DMS 273 (cell line): ENCODE measurements around the gene MECP2.
A peak's percentile ranks its signal among the peaks of the same experiment; 100 is the strongest.

ENCODE experiments used
- DNase-seq: peaks from one replicate; lab custom pipeline; 2025; ENCODE audit not compliant: unreplicated experiment; lab: John Stamatoyannopoulos, UW

Gene MECP2

DNA sequence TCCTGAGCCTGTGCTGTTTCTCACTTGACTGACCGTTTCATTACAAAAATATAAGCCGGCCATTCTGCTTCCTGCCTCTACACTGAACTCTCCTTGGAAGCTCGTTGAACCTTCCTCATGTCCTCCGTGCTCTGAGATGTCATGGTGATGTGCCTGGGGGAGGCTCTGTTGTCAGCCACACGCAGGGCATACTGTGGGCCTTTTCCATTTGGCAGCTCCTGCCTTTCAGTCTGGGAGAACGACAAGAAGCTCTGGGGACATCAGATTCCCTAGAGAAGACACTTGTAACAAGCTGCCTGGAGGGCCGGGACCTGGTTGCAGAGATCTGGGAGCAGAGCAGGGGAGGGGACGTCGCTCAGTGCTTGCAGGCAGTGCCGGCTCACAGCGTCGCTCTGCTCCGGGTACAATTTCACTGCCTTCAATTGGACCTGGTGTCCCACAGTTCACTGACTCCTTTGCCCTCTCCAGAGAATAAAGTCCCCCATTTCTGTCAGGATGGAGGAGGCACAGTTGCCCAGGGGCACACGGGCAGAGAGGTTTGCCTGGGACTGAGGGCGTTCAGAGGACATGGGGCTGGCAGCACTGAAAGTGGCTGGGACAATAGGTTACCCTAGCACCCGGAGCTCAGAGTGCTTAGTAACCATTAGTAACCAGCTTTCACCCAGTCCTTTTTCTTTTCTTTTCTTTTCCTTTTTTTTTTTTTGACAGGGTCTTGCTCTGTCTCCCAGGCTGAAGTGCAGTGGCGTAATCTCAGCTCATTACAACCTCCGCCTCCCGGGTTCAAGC is 19.1 kb upstream of the MECP2 start:
- DNase-seq: no peak

DNA sequence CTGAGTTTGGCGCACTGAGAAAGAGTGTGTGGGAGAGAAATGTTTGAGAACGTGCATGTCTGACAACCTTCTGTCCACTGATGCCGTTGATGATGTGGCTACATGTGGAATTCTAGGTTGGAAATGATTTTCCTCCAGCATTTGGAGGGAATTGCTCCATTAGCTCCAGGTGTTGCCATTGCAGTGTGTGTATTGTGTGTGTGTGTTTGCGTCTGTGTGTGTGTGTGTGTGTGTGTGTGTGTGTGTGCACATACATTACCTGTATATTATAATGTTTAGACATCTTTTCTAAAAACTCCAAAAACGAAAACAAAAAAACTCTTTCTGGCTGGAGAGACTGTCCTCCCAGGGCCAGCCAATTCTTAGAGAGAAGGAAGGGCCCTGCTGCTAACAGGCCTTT is 18.2 kb upstream of the MECP2 start:
- DNase-seq: no peak

DNA sequence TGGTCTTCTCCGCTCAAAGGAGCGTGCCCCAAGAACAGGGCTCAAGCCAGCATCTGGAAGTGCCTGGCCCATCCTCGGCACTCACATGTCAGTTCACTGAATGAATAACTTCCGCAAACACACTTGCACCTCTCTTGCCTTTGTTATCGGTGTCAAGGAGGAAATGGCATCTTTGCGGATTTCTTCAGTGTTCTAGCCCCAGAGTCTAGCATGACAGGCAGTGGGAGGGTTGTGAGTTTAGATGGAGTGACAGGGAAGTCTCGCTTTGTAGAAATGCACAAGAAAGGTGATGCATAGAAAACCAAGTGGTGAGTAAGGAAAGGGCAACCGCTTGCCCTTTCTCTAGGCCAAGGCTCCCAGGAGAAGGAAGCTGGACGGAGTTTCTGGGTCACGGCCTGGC is 17.6 kb upstream of the MECP2 start:
- DNase-seq: no peak

DNA sequence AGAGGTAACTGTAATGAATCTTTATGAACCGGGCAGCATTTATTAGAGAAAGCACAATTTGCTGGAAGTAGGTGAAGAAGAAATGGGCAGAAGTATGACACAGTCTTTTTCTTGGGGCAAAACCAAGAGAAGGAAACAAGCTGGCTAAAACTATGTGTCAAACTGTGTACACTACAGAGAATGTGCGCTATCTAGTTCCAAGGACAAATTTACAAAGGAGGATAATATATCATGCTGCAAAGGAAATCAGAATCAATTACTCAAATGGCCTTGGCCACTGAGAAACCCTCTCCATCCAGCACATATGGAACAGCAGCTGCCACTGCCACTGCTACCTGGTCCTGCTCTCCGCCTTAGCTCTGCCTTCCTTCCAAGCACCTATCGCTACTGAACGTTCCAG is 17.1 kb upstream of the MECP2 start:
- no peak for DNase-seq

DNA sequence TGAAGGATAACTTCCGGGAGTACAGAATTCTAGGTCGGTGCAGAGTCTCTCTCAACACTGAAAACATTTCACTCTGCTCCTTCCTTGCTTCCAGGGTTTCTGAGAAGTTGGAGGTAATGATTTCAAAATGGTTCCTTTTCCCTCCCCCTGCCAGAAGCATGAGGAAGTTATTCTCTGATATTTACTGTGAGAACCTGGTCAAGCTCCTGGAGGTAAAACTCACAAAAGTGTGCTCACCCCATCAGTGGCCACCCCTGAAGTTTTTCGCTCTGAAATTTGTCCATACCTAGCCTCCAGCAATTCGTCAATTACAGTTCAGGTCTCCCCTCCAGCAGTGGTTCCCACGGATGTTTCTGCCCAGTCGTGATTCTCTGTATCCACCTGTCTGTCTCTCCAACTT is 16.2 kb upstream of the MECP2 start:
- DNase-seq: no peak

DNA sequence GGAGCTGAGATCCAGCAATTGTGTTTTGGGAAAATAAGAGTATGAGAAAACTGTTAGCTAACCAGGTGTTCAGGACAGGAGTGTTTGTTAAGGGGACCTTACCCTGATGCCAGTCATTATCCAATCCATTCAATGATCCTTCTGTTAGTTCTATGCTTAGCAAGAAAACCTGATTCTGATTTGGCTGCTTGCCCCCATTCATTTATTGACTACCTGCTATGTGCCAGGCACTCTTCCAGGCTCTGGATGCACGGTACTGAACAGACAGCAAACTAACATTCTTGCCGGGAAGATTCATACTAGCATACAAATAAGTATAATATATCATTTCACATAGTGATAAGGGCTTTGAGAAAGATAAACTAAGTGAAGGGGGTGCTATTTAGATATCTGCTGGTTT is 1.0 kb upstream of the MECP2 start:
- no peak for DNase-seq

DNA sequence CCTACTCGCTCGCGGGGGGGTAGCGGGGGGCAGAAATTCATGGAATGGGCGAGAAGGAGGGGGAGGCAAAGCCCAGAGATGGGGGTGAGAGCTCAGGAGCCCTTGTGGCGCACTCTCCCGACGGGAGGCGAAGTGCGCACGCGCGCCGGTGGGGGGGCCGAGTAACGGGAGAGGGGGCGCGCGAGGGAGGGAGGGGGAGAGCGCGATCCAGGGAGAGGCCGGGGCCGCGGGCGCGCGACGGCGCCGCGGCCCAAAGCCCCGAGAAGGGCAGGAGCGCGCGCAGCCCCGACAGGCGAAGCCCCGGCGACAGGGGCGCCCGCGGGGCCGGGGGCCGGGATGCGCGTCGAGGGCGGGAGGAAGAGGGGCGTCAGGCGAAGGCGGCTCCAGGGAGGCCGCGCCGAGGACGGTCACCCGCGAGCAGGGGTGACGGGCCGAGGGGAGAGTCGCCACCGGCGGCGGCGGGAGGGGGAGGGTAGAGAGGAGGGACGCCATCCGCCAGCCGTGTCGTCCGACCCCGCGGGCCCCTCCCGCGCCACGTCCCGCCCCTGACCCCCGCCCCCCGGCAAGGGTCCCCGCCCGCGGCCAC is 421 bp downstream of the MECP2 start:
- DNase-seq: peak; percentile 94

DNA sequence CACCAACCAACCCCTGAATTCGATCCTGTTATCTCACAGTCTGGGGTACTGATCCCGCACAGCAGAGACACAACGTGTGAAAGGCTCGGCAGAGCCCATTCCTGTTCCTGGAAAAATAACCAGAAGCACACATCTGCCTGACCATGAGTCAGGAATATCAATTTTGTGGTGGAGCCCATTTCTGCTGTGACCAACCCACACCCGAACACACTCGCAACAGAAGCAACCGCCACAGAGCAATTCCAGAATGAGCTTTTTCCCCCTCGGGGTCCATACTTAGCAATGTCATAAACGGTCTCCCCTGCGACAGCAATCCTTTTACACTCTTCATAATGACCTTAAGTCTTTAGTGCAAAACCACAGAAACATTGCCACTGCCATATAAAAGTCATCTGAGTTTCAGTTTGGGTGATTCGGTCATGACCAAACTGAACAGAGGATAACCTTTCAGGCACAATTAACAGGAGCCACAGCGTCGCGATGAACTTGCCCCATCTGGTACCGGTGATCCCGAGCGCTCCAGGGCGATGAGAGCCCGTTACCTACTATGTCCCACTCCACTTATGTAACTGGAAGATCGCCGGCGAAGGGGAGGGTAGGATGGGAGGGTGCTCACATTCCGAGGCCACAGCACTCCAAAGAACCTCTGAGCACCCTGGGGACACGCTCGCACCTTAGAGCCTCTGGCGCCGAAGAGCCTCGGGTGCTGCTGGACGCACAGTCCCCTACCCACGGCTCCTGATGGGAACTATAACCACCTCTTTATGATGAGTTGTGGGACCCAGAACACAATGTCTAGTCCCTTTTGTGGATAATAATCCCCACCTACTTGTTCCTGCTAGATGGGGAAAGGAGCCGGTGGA is 1.1 kb downstream of the MECP2 start:
- DNase-seq: peak; percentile 59

DNA sequence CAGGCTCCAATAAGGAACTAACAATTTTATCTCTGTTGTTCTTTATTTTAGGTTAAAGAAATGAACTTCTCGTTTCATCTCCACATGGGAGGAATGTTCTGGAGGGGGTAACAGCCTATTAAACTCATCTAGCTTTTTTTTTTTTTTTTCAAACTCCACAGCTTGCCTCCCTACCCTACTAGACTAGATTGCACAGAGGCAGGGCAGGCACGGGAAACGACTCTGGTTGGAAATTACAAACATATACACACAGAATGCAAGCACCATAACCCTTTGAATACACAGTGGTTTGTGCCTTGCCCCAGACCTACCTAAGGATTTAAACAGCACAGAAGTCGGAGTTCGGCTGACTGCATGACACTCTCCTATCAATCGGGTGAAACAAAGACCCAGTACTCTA is 2.7 kb downstream of the MECP2 start:
- no peak for DNase-seq

DNA sequence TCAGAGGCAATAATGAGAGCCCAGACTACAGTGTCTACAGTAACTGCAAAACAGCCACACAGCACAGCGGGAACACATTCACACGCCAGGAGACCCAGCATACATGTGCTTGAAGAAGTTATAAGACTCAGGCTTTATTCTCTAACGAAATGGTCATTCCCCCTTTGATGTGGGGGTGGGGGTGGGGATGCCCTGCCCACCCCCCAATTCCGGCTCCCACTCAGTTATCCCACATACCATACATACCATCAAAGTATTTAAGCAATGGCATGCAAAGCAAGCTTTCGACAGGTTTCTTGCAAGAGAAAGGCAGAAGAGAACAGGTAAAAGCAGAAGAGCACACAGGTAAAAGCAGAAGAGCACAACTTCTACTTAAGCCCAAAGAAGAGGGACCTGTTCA is 3.6 kb downstream of the MECP2 start:
- DNase-seq: no peak

DNA sequence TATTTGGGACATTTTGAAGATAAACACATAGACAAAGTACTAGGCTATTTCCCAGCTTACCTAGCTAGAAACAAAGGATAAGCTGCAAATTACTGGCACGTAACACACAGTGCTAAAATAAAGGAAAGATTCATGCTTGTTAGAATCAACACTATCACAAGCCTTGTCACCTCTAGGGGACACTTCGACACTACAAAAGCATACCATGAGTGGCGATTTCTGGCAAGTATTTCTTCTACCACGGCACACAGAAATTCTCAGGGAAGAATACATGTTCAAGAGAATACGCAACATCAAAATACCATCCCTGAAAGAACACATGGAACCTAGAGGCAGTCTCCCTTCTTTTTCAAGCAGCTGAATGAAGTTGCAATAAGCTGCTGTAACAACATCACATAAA is 5.1 kb downstream of the MECP2 start:
- no peak for DNase-seq

DNA sequence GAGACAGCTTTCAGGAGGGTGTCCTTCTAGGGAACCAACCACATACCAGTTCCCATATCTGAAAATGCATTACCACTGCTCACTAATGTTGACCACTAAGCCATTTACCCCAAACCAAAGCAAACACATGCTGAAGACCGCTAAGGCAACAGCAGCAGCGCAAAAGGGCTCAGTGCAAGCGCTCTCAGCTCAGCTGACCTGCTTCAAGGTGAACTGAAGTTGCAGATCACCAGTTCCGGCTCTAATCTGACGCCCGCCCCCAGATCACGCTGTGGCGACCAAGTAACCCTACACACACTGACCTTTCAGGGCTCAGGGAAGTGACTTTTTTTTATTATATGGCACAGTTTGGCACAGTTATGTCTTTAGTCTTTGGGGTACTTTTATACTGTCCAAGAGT is 5.8 kb downstream of the MECP2 start:
- no peak for DNase-seq

DNA sequence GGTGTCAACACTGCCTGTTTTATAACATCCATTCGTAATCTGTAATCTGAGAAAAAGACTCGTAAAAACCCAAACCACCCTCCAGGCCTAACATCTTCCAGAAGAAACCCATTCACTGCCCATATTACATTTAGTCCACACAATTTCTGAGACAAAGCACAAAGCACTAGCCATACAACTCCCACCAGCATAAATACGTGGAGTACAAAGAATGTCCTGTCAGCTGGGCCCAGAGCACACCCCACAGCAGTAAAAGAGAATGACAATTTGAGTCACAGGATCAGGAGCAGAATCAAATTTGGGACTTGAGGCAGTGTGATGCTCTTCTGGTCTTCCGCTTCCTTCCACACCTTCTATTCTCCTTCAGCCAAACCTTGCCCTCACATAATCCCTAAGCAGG is 6.8 kb downstream of the MECP2 start:
- no peak for DNase-seq

DNA sequence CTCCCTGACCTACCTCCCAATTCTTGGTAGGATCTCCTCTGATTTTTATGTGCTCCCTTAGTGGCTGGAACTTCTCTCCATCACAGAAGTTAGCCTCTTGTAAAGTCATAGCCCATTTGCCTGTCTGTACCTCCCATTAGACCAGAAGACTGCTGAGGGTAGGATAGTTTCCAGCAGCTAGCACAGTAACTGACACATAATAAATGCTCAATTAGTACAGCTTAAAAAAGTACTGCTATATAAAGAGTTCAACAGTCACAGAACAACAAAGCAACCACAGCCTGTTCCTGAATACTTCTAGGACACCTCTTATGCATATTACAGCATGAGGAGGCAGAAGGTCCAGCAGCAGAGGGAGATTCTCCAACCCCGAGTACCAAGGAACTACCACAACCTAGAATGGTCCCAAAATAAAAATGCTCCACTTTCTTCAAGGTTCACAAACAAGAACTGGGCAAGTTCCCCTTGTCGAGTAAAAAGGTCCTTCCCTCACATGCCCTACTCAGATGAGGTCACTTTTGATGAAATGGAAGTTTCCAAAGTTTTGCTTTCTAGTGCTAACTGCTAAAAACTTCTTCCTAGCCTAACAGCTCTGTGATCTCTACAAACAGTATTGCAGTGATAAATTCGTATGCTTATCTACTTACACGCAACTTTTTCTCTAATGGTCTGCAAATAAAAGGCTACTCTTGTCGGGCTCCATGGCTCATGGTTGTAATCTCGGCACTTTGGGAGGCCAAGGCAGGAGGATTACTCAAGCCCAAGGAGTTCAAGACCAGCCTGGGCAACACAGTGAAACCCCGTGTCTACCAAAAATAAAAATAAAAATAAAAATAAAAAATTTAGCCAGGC is 12.8 kb downstream of the MECP2 start:
- no peak for DNase-seq

DNA sequence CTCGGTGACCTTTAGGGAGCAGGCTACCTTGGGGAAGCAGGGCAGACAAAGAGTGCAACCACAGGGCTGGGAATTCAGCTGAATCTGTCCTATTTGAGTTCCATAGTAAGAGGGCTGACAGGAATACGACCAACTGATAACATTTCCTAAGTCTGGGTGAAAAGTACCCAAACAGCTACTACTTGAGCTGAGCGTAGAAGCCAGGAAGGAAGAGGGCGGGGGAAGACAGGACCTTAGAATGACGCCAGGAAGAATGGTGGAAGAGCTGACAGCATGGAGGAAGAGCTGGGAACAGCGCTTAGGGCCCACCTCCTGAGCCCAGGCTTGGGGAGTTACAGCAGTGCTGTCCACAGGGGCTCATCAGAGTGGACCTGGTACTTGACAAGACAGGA is 14.4 kb downstream of the MECP2 start:
- no peak for DNase-seq

DNA sequence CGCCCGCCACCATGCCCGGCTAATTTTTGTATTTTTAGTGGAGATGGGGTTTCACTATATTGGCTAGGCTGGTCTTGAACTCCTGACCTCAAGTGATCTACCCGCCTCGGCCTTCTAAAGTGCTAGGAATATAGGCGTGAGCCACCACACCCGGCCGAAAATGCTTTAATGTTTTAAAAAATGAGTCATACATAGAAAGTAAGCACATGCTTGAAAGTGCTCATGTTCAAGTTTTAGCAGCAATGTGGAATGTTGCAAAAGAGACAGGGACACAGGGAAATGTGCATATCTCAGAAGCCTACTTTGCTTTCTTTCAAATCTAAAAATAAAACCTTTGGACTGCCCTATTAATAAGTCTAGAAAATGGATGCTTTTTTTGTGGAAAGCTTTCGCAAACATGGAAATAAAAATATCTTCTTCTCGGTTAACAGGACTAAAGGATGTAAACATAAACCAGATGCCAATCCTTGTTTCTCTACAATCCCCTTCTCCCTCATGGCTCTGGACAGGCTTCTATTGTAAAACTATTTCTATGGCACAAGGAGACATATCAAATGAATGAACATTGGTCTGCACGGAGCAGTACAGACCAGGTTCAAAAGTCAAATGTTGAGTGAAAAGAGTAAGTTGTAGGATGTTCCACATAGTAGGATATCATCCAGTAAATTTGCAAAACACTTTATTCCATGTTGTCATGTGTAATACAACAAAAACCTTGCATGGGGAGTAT is 15.0 kb downstream of the MECP2 start:
- DNase-seq: no peak

DNA sequence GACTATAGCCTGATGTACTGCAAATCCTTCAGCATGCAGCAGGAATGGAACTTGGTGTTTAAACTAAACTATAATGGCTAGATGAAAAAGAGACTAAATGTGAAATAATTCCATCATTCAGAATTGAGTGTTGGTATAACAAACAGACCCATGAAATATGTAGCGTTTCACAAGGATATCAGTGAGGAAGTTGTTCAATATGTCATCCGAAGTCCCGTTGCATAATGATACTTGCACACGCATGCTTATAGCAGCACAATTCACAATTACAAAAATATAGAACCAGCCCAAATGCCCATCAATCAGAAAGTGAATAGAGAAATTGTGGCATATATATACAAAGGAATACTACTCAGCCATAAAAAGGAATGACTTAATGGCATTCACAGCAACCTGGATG is 20.4 kb downstream of the MECP2 start:
- no peak for DNase-seq

DNA sequence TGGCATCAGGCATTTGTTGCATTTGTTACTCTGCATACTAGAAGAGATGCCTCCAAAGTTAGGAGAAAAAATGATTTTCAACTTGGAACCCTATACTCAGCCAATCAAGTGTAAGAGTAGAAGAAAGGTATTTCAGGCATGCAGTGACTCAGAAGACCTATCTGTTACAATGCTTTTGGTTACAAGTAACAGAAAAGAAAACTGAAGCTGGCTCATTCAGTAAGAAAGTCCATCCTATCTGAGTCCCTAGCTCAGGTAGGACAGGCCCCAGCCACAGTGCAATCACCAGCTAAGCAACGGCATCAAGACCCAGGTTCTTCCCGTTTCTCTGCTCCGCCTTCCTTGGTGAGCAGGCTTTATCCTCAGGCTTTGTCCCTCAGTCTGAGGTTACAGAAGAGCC is 23.3 kb downstream of the MECP2 start:
- DNase-seq: no peak

DNA sequence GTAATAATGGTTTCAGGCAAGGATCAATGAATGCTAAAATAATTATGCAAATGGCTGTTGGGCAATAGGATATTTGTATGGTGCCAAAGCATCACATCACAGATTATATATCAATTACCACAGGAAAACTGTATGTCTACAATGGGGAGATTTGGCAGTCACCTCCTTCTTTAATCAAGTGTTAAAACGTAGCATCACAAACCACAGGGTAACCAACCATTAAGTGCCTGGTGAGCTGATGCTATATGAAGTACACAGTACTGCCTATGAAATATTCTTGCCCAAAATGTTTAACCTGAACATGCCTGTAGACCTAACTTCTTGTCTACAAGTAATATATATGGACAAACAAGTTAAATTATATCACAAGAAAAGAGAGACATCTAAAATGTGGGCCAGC is 25.3 kb downstream of the MECP2 start:
- no peak for DNase-seq

DNA sequence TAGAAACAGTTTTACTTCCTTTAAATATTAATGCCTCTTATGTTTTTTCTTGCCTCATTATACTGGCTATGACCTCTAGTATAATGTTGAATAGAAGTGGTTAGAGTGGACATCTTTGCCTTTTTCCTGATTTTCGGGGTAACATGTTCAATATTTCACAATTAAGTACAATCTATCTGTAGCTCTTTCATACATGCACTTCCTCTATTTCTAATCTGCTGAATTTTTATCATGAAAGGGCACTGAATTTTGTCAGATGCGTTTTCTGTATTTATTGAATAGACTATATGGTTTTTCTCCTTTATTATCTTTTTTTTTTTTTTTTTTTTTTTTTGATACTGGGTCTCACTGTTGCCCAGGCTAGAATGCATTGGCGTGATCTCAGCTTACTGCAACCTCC is 29.0 kb downstream of the MECP2 start:
- DNase-seq: no peak
